DMS53 treated with DMSO at 0.1 percent for 48 hours (cell line): Measurements from ENCODE around the gene ATP10A.

Experiments used
- DNase-seq: peaks from one replicate; lab custom pipeline; 2025; ENCODE audit not compliant: unreplicated experiment; lab: John Stamatoyannopoulos, UW

ATP10A gene

GRCh38 chr15:25727116-25727515 lies 136.0 kb downstream of the ATP10A start:
- DNase-seq: no peak

DNA sequence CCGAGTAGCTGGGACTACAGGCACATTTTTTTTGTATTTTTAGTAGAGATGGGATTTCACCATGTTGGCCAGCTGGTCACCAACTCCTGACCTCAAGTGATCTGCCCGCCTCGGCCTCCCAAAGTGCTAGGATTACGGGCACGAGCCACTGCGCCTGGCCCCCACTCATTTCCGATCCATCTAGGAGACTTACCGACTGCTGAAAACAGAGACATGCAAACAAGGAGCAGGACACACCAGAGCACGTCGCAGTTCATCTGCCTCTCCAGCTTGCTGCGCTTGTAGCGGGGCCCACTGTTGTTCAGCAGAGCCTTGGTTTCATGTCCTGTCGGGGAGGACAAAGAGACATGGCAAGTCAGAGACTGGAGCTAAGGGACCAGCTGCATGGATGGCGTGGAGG lies 137.4 kb downstream of the ATP10A start:
- no peak for DNase-seq

DNA sequence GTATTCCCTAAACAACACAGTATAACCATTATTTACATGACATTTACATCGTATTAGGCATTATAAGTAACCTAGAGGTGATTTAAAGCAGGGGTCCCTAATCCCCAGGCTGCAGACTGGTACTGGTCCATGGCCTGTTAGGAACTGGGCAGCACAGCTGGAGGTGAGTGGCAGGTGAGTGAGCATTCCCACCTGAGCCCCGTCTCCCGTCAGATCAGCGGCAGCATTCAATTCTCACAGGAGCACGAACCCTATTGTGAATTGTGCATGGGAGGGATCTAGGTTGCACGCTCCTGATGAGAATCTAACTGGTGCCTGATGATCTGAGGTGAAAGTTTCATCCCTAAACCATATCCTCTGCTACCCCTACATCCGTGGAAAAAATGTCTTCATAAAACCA lies 138.2 kb downstream of the ATP10A start:
- DNase-seq: no peak

DNA sequence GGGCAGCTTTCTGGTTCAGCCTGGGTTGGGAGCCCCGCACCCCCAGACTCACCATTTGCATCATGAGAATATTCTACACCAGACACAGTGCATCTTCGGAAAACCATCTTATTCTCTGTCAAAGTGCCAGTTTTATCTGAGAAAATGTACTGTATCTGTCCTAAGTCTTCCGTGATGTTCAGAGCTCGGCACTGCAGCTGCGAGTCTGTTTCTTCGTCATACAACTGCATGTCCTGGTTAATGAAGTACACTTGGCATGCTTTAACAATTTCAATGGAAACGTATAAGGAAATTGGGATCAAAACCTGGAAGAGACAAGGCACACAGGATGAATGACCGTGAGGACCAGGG lies 141.5 kb downstream of the ATP10A start:
- no peak for DNase-seq

DNA sequence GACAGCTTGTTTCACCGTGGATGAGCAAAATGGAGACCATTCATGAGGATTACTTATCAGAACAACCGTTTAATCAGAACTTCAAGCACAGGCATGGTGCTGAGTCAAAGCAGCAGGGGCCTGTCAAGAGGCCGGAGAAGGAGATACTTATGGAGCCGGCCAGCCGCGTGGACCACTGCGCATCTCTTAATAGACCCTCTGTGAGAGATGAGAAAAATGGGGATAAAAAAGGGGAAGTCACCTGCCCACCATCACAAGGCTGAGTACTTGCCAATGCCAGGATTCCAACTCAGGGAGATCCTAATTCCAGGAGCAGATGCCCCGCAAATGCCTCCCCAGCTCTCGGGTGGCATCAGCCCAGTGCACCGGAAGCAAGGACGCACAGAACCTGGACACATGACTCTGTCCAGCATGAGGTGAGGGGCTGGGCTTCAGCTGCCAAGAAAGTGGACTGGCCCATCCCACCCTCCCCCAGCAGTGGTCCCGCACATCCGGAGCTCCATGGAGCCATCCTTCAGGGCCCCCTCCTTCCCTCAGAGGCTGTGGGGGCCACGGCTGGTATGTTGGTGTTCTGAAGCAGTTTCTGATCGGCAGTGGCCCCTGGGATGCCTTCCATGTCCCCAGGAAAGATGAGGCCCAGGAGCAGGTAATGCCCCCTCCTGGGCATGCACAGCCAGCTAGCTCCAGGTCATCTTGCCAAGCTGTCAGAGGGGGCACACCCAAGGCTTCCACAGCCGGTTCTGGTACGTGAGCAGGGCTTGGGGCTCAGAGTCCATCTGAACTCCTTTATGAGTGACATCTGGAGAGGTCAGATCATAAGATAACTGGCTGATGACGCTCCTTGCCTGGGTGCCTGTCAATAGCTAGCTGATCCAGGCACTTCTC lies 143.8 kb downstream of the ATP10A start:
- no peak for DNase-seq

DNA sequence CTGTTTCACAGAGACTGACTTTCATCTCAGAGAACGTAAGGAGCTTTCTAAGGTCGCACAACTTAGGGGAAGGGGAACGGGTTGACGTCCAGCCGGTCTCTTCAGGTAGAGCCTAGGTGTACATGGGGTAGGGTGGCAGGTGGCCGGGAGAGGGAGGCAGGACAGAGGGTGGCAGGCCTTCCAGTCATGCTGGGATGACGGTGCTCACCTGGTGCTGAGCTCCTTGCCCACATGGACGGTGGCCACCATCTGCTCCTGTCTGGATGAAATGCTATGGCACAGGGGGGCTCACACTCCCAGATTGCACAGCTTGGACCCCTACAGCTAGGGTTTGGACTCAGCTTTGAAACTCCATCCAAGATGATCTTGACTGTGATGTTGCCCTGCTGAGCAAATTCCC lies 144.5 kb downstream of the ATP10A start:
- no peak for DNase-seq

- DNase-seq: no peak
These were observed 145.0 kb downstream of the ATP10A start for GRCh38 chr15:25718169-25718536.

- DNase-seq: no peak
These were observed 145.5 kb downstream of the ATP10A start for GRCh38 chr15:25717457-25718168.

DNA sequence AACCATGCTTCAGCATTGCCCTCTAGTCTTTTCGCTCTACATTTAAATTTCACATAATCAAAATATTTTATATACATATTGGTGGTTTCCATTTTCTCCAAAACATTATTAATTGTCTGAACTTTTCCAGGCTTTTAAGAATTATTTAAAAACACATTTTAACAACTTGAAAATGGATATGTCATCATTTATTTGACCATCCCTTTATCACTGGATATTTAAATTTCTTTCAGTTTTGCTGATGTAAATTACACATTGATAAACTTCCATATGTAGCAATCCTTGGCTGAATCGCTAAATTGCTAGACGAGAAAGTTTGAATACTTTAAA lies 146.0 kb downstream of the ATP10A start:
- DNase-seq: no peak

GRCh38 chr15:25716414-25717126 lies 146.6 kb downstream of the ATP10A start:
- DNase-seq: no peak

DNA sequence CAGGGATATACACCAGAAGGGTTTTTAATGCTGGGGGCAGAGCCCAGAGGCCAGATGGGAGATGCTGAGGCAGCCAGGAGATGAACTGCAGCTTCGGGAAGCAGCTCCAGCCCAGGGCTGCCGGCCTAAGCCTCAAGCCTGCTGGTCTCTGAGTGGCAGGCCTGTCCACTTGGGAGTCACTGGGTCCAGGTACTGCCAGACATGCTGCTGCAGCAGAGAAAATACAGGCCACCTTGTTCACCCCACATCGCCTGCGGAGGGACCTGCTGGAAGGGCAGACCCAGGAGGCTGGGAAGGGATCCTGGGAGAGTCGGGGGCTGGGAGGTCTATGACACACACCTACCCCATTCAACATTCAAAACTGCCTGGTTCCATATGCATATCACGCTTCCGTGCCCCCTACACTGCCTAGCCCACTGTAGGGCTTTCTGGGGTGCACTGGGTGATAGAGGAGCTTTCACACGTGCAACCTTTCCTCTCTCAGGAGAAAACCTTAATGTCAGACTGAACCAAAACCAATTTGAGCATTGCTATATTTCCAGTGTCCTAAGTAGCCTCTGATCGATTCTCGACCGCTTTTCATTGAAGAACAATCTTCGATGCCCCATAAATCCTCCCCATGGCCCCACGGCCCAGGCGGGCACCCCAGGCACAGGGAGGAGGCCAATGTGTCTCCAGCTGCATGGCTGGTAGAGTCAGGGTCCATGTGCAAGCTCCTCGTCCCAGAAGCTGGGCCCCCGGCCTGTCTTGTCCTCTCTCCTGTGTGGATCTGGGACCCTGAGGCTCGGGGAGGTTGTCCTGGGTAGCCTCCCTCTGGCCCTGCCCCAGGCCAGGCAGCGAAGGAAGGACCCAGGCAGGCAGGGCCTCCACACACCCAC lies 147.4 kb downstream of the ATP10A start:
- no peak for DNase-seq

DNA sequence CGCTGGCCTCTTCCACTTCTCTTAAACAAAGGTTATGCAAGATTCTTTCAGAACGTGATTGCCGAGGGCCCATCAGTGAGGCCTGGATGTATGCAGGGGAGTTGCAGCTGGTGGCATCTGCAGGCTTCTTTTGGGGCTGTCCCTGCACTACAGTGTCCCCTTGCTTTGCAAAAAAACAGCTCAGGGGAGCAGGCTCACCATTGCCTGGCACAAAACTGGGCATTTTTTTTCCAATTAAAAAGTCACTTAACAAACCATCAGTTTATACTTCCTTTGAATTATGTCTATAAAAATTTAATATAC lies 148.6 kb downstream of the ATP10A start:
- no peak for DNase-seq

- no peak for DNase-seq
These were observed 149.2 kb downstream of the ATP10A start for GRCh38 chr15:25713736-25714537.

DNA sequence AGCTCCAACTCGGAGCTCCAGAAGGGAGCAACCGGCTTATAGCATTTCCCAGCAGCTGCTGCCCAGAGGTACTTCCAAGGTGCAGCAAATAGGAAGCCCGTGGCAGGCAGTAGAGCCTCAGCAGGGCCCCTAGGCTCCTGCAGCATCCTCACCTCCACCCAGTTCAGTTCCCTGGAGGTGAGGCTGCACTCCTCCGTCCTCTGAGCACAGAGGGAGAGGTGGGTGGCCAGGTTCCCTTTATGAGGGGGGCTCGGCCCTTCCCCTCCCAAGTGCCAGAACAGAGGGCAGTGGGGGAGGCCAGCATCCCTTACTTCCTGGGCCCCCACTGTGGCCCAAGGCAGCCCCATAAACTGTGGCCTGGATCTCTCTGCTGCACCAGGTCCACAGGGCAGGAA lies 150.2 kb downstream of the ATP10A start:
- no peak for DNase-seq

- no peak for DNase-seq
These were observed 150.8 kb downstream of the ATP10A start for GRCh38 chr15:25712192-25712960.

- DNase-seq: no peak
These were observed 151.4 kb downstream of the ATP10A start for GRCh38 chr15:25711691-25712090.

GRCh38 chr15:25711164-25711563 lies 152.0 kb downstream of the ATP10A start:
- DNase-seq: no peak

DNA sequence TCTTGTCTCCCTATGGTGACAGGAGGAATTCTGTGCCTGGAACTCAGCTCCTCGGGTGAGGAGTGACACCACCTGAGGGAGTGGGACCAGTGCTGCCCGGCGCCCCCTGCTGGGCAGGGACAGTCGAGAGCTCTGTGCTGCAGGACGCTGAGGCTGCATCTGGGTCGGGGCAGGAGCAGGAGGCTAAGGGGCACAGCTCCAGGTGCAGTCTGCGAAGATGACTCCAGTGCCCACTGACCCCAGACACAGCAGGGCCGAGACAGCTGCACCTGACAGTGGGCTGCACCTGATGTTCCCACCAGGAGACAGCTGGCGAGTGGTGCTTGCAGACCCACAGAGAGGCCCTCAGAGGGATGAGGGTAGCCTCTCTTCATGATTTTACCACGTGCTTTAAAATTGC lies 152.9 kb downstream of the ATP10A start:
- no peak for DNase-seq

- no peak for DNase-seq
These were observed 153.5 kb downstream of the ATP10A start for GRCh38 chr15:25709437-25710159.
